Heart right ventricle (tissue), 16 donors: ENCODE data around the gene SLC8A1. TPM values are rescaled to one million over a fixed set of nuclear protein-coding genes. Genes with fewer than 3 reads are reported as not detected.

Source experiments
- ATAC-seq, 8 donors: fragments of 200-7000 bp; cut with Tn5 transposase; one replicate each; pipeline ENCODE4 v1.9.1; 2020; ENCODE audit warnings: mild to moderate bottlenecking in 8 of 8, moderate library complexity in 8 of 8, moderate number of reproducible peaks in 1 of 8
- DNase-seq, 2 donors: peaks; one replicate each; pipeline ENCODE4 v3.0.0-alpha.2; 2020
- H3K27ac ChIP-seq, 10 donors: fragments of 200-600 bp; sonication (generic) in 2 of 10; one replicate each; pipeline versions ENCODE4 v1.5.0 to v1.8.0; 2020 to 2022; ENCODE audit warnings: mild to moderate bottlenecking in 3 of 10
- H3K27me3 ChIP-seq, 7 donors: fragments of 200-600 bp; one replicate each; pipeline ENCODE4 v1.8.0; 2021 to 2022; ENCODE audit warnings: mild to moderate bottlenecking in 2 of 7
- H3K36me3 ChIP-seq, 9 donors: fragments of 200-600 bp; sonication (generic) in 1 of 9; one replicate each; pipeline versions ENCODE4 v1.5.0 to v1.8.0; 2020 to 2022; ENCODE audit warnings: mild to moderate bottlenecking in 2 of 9
- H3K4me1 ChIP-seq, 9 donors: fragments of 200-600 bp; sonication (generic) in 1 of 9; one replicate each; pipeline versions ENCODE4 v1.5.0 to v1.8.0; 2020 to 2022; ENCODE audit warnings: mild to moderate bottlenecking in 4 of 9
- H3K4me3 ChIP-seq, 10 donors: fragments of 200-600 bp; sonication (generic) in 2 of 10; one replicate each; pipeline versions ENCODE4 v1.5.0 to v1.8.0; 2020 to 2022; ENCODE audit warnings: mild to moderate bottlenecking in 7 of 10, moderate library complexity in 2 of 10
- H3K9me3 ChIP-seq, 11 donors: fragments of 200-600 bp in 10 of 11; sonication (generic) in 2 of 11; one replicate each; pipeline versions ENCODE4 v1.5.0 to v1.8.0; 2013 to 2022; ENCODE audit warnings: mild to moderate bottlenecking in 2 of 11, control low read depth in 1 of 11, moderate library complexity in 1 of 11
- CTCF ChIP-seq, 9 donors: fragments of 200-600 bp; sonication (generic) in 2 of 9; IDR thresholded peaks; one replicate each; pipeline versions ENCODE4 v1.5.0 to v1.8.0; 2021 to 2022; ENCODE audit warnings: antibody characterized with exemption in 9 of 9, mild to moderate bottlenecking in 5 of 9, moderate library complexity in 1 of 9
- WGBS, 2 donors: extraction: QIAGEN DNeasy Blood & Tissue Kit; methylation state at CpG; one replicate each; pipeline ENCODE4 v1.1.7; 2013; ENCODE audit warnings: inconsistent platforms in 1 of 2; 5-methylcytosine and 5-hydroxymethylcytosine counted together
- intact Hi-C, 10 donors: fragments of 100-400 bp; cut with DNase I; formaldehyde crosslinking; loops; one replicate each; pipeline versions ENCODE4 v1.11.1 to v1.14.2; 2022
- polyA plus RNA-seq, 2 donors: library from polyadenylated mRNA; stranded (reverse); fragments of 200-250 nt; gene quantifications; one replicate each; pipeline ENCODE4 v1.2.3, GENCODE V29; 2013
- total RNA-seq, 10 donors: library from RNA; stranded (reverse); fragmentation: NEBNext Ultra II Directional in 3 of 10; extraction: Animal tissue kit (Norgen Biotek cat#: 25700) in 3 of 10; gene quantifications; one replicate each; pipeline versions ENCODE4 v1.2.1 to v1.2.4, GENCODE V29; 2021 to 2023
- donor health status: Arrhythmogenic right ventricular cardiomyopathy.
- donor health status: ischemic (EF 13 %, LVEDD 7.1; RV severe dilation, severe dysfunction).
- donor health status: healthy with polysubstance abuse.
- donor health status: DM: no; HTN: yes; CAD: no.
- donor health status: DM: no; HTN: no; CAD: no.
- donor health status: ischemic (EF 25% LVEDD 6.9; RV normal size, moderate dysfunction).
- donor health status: ischemic (EF 25% LVEDD 5.7; RV mildly dilated, moderate dysfunction).
- donor health status: healthy.
- donor health status: DM: yes; HTN: yes; CAD: no.
- donor health status: Ischemic cardiomyopathy.
- donor health status: ischemic (EF 35%, LVEDD 5.7; RV mildly dilated, moderate dysfunction).
- donor health status: nonischemic (EF 11% LVEDD 7.7; RV severe dilation, severe dysfunction).
- donor health status: DM: yes; HTN: yes; CAD: no.
- donor health status: PGD.
- donor health status: ischemic (EF 29% LVEDD 5.4; RV normal size, mild dysfunction).
- donor health status: nonischemic (EF 23%, LVEDD 6.1; RV moderate dilation, normal function).

SLC8A1 gene
- total and polyA plus RNA-seq, 12 donors, result 11.1 to 1,497 (median 1,067) TPM

GRCh38 chr2:40187054-40187453 is 264.8 kb downstream of the SLC8A1 start:
- intact Hi-C loops, result no loop called here
- Histone ChIP-seq H3K4me3 (no peak overlapping the region), H3K4me1 (peaks cover 0 to 40% (median 16%) of the 10 kb centered on the region in 9 donors), H3K9me3 (no peaks in the 10 kb centered on the region), H3K27me3 (no peaks in the 10 kb centered on the region), H3K36me3 (no peaks in the 10 kb centered on the region), H3K27ac (no peak overlapping the region)
- WGBS, 2 donors, result 61 to 70% methylated on average over 5 of the region's 5 CpGs
- peak in 4 of 8 donors; percentile 40 to 65 (median 48) for ATAC-seq
- DNase-seq, result no peak
- TF ChIP-seq CTCF (IDR thresholded peaks at IDR 0.05), result no peak

DNA sequence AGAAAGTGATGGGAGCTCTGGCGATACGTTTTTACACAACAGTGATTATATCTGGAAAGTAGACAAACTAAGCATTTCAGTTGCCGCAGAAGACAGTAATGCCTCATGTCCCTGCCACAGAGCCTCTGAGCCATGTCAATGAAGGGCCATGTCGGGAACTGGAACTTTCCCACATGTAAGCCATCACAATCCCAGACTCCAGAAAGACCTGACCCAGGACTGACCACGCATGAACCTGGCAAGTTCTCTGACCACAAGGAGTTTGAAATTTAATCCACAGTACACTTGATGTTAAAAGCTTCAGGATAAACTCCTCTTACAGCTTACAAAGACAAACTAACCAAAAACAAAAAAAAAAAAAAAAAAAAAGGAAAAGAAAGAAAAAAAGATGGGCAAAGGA is 267.3 kb downstream of the SLC8A1 start:
- H3K4me3 ChIP-seq, result no peak overlapping the region
- H3K27ac ChIP-seq, result no peak overlapping the region
- WGBS, 2 donors, result 72 to 79% methylated on average over 5 of the region's 5 CpGs
- H3K36me3 ChIP-seq, result no peaks in the 10 kb centered on the region
- H3K27me3 ChIP-seq, result no peaks in the 10 kb centered on the region
- ATAC-seq, result no peak
- intact Hi-C loops, result no loop called here
- H3K9me3 ChIP-seq, result no peaks in the 10 kb centered on the region
- no peak for DNase-seq
- TF ChIP-seq CTCF (IDR thresholded peaks at IDR 0.05), result no peak
- H3K4me1 ChIP-seq, result peaks cover 0 to 43% (median 24%) of the 10 kb centered on the region in 9 donors

GRCh38 chr2:40181855-40182254 is 270.0 kb downstream of the SLC8A1 start:
- Histone ChIP-seq H3K27me3 (no peaks in the 10 kb centered on the region), H3K9me3 (no peaks in the 10 kb centered on the region), H3K4me1 (peaks cover 0 to 29% (median 10%) of the 10 kb centered on the region in 9 donors), H3K4me3 (no peak overlapping the region), H3K27ac (peak overlapping the region in 5 of 10 donors; percentile 6 to 37 (median 27)), H3K36me3 (peaks cover 0 to 12% (median 0%) of the 10 kb centered on the region in 9 donors)
- peak in 6 of 8 donors; percentile 49 to 86 (median 62) for ATAC-seq
- DNase-seq, result no peak
- no peak for TF ChIP-seq CTCF (IDR thresholded peaks at IDR 0.05)
- WGBS, 2 donors, result 34 to 64% methylated on average over 3 of the region's 3 CpGs
- intact Hi-C loops, result no loop called here

DNA sequence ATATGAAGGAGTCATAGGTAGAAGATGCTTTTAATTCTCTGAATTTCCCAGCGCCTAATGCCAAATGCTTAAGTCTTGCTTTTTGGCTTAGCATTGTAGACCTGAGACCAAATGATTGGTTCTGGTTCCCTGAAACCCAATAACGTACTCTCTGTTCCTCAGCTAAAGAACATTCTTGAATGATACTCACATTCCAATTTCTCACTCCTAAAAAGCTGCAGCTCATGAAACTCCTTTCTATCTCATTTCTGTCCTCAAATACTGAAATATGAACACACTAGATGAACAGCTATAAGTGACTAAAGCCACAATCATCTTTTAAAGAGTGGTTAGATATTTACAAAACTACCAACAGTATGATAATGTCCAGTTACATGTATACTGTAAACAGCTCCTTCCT is 272.1 kb downstream of the SLC8A1 start:
- DNase-seq (no peak), ATAC-seq (no peak)
- Histone ChIP-seq H3K27ac (no peak overlapping the region), H3K4me1 (peaks cover 0 to 41% (median 26%) of the 10 kb centered on the region in 9 donors), H3K4me3 (no peak overlapping the region), H3K9me3 (no peaks in the 10 kb centered on the region), H3K36me3 (peaks cover 0 to 19% (median 0%) of the 10 kb centered on the region in 9 donors), H3K27me3 (no peaks in the 10 kb centered on the region)
- intact Hi-C loops, result no loop called here
- WGBS, 2 donors, result 79% methylated on average over 2 of the region's 2 CpGs
- no peak for TF ChIP-seq CTCF (IDR thresholded peaks at IDR 0.05)
